Lung (tissue), 12 donors: ENCODE measurements around the gene TMEM256. TPM values are rescaled to one million over a fixed set of nuclear protein-coding genes. Genes with fewer than 3 reads are reported as not detected.

Experiments
- ATAC-seq: fragments of 200-7000 bp; cut with Tn5 transposase; one replicate; pipeline ENCODE4 v1.9.1; 2020; ENCODE audit warnings: moderate number of reproducible peaks; ENCODE audit not compliant: insufficient read depth, low FRiP score
- DNase-seq, 3 donors: peaks; one replicate each; pipeline ENCODE4 v3.0.0-alpha.2; 2013 to 2017
- H3K27ac ChIP-seq, 2 donors: one replicate each; pipeline ENCODE4 v1.5.1; 2013; ENCODE audit warnings: mild to moderate bottlenecking in 2 of 2, moderate library complexity in 2 of 2, control low read depth in 1 of 2, inconsistent platforms in 1 of 2, low read depth in 1 of 2, low read length in 1 of 2
- H3K27me3 ChIP-seq, 3 donors: one replicate each; pipeline ENCODE4 v1.5.1; 2013; ENCODE audit warnings: low read length in 2 of 3; ENCODE audit not compliant: control insufficient read depth in 3 of 3, insufficient read depth in 3 of 3
- H3K36me3 ChIP-seq, 4 donors: one replicate each; pipeline ENCODE4 v1.5.1; 2013; ENCODE audit warnings: low read length in 4 of 4, mild to moderate bottlenecking in 1 of 4, moderate library complexity in 1 of 4; ENCODE audit not compliant: control insufficient read depth in 4 of 4, insufficient read depth in 4 of 4
- H3K4me1 ChIP-seq, 5 donors: one replicate each; pipeline ENCODE4 v1.5.1; 2013; ENCODE audit warnings: low read length in 5 of 5, mild to moderate bottlenecking in 2 of 5, moderate library complexity in 1 of 5; ENCODE audit not compliant: control insufficient read depth in 5 of 5, insufficient read depth in 5 of 5
- H3K4me3 ChIP-seq: one replicate; pipeline ENCODE4 v1.5.1; 2013; ENCODE audit warnings: mild to moderate bottlenecking, control low read depth, moderate library complexity
- H3K9ac ChIP-seq, 2 donors: one replicate each; pipeline ENCODE4 v1.5.1; 2013; ENCODE audit warnings: low read length in 2 of 2, control low read depth in 1 of 2; ENCODE audit not compliant: insufficient read depth in 1 of 2
- H3K9me3 ChIP-seq, 4 donors: one replicate each; pipeline ENCODE4 v1.5.1; 2013; ENCODE audit warnings: low read length in 3 of 4, mild to moderate bottlenecking in 1 of 4, moderate library complexity in 1 of 4; ENCODE audit not compliant: control insufficient read depth in 4 of 4, insufficient read depth in 3 of 4
- CTCF ChIP-seq: IDR thresholded peaks from 2 replicates; pipeline ENCODE4 v1.5.1; 2012; ENCODE audit warnings: mild to moderate bottlenecking; ENCODE audit errors: control extremely low read depth, extremely low read depth
- WGBS, 2 donors: extraction: QIAGEN DNeasy Blood & Tissue Kit; methylation state at CpG; one replicate each; pipeline ENCODE4 v1.1.7; 2013; 5-methylcytosine and 5-hydroxymethylcytosine counted together
- polyA plus RNA-seq, 2 donors: library from polyadenylated mRNA; stranded (reverse); fragments of 200-250 nt; gene quantifications; one replicate each; pipeline ENCODE4 v1.2.1, GENCODE V29; 2013
- total RNA-seq, 2 donors: library from RNA; depleted of rRNA in 1 of 2; stranded (reverse); fragments of >200 nt in 1 of 2; gene quantifications; one replicate each; pipeline ENCODE4 v1.2.1, GENCODE V29; 2014 to 2021
- donor health status: control.
- donor health status: control.
- donor health status: Bipolar disorder and iron deficiency.
- donor health status: healthy.
- donor health status: DM: yes; HTN: yes; CAD: no.

TMEM256 gene
- total and polyA plus RNA-seq, 4 donors: 70.2 to 247 (median 75.1) TPM

DNA sequence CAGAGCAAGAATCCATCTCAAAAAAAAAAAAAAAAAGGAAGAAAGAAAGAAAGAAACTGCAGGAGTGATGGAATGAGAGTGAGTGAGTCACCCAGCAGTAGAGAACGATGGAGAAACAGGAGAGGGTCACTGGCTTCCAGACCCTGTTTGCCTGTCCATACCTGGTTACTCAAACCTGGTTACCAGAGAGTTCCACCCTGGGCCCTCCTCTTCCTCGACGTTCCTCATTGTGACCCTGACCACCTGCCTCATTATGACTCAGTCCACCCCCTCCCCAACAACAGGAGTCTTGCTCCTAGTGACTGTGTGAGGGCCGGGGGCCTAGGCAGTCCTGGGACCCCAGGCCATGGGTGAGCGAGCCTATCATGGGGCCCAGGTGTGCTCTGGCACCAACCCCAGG is 24.7 kb upstream of the TMEM256 start, which contains the start of gene SPEM3:
Gene SPEM3 (plus strand): TSS at position 301 of the 400 bp plus-strand sequence. CDS start 46 bp downstream, at position 347.
- Histone ChIP-seq H3K4me1 (no peaks in the 10 kb centered on the region), H3K27ac (no peak within 1 kb of the TSS), H3K4me3 (no peak within 1 kb of the TSS), H3K36me3 (no peaks in the 10 kb centered on the region), H3K9ac (no peak within 1 kb of the TSS), H3K9me3 (no peaks in the 10 kb centered on the region), H3K27me3 (no peaks in the 10 kb centered on the region)
- WGBS, 2 donors: 72 to 80% methylated on average over 5 of the region's 5 CpGs
- no peak for TF ChIP-seq CTCF
- no peak for ATAC-seq
- DNase-seq: no peak

- H3K36me3 ChIP-seq: no peaks in the 10 kb centered on the region
- no peaks in the 10 kb centered on the region for H3K27me3 ChIP-seq
- no peaks in the 10 kb centered on the region for H3K4me1 ChIP-seq
- no peak overlapping the region for H3K27ac ChIP-seq
- 93% methylated on average over 7 of the region's 7 CpGs for WGBS, 2 donors
- H3K9ac ChIP-seq: no peak overlapping the region
- H3K9me3 ChIP-seq: no peaks in the 10 kb centered on the region
- DNase-seq (no peak), ATAC-seq (no peak)
- no peak overlapping the region for H3K4me3 ChIP-seq
- no peak for TF ChIP-seq CTCF
Measured at GRCh38 chr17:7427549-7427948, 23.7 kb upstream of the TMEM256 start.

DNA sequence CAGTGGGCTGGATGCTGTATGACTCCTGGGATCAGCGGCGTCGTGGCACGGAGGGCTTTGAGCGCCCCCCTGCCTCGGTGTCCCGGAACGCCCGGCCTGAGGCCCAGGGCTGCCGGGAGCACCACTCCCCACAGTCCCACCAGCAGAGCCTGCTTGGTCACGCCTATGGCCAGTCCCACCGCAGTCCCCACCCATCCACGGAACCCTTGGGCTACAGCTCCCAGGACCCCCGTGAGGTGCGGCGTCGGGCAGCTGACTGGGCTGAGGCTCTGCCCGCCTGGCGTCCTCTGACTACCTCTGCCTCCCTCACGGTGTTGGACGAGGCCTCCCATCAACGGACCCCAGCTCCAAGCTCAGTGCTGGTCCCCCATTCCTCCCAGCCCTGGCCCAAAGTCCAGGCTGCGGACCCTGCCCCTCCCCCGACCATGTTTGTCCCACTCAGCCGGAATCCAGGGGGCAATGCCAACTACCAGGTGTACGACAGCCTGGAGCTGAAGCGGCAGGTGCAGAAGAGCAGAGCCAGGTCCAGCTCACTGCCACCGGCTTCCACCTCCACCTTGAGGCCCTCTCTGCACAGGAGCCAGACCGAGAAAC is 23.1 kb upstream of the TMEM256 start:
- no peak for TF ChIP-seq CTCF
- no peaks in the 10 kb centered on the region for H3K4me1 ChIP-seq
- H3K9ac ChIP-seq: no peak overlapping the region
- H3K4me3 ChIP-seq: no peak overlapping the region
- no peak for ATAC-seq
- no peaks in the 10 kb centered on the region for H3K27me3 ChIP-seq
- no peaks in the 10 kb centered on the region for H3K36me3 ChIP-seq
- 94% methylated on average over 29 of the region's 29 CpGs for WGBS, 2 donors
- H3K27ac ChIP-seq: no peak overlapping the region
- H3K9me3 ChIP-seq: no peaks in the 10 kb centered on the region
- DNase-seq: no peak

- Histone ChIP-seq H3K4me1 (no peaks in the 10 kb centered on the region), H3K9ac (no peak overlapping the region), H3K4me3 (no peak overlapping the region), H3K27me3 (no peaks in the 10 kb centered on the region), H3K27ac (no peak overlapping the region), H3K36me3 (no peaks in the 10 kb centered on the region), H3K9me3 (no peaks in the 10 kb centered on the region)
- DNase-seq (no peak), ATAC-seq (no peak)
- no peak for TF ChIP-seq CTCF
- 93 to 96% methylated on average over 33 of the region's 33 CpGs for WGBS, 2 donors
Measured at GRCh38 chr17:7426203-7426863, 22.4 kb upstream of the TMEM256 start.
